Body of pancreas (tissue), 4 donors: ENCODE results near the gene PTPRS.
"Not testable (repeated sequence)": the region's sequence is repeated elsewhere in the genome, so short reads cannot be mapped to it uniquely, and the experiment has no call there.

Source experiments
- CTCF ChIP-seq, 7 experiments: fragments of 450-650 bp in 4 of 7; fragments of 200-600 bp in 3 of 7; sonication (generic) in 3 of 7; IDR thresholded peaks; one replicate each; pipeline ENCODE4 v1.5.1; 2016 to 2019; ENCODE audit warnings: antibody characterized with exemption in 7 of 7
- POLR2A ChIP-seq, 3 donors: fragments of 450-650 bp; IDR thresholded peaks; one replicate each; pipeline ENCODE4 v1.6.1; 2016; ENCODE audit warnings: antibody characterized with exemption in 3 of 3, mild to moderate bottlenecking in 2 of 3

- TF ChIP-seq POLR2A, CTCF (IDR thresholded peaks at IDR 0.05): not testable (repeated sequence)
Measured at GRCh38 chr19:5328407-5328806, 12.2 kb downstream of the PTPRS start.
